ENCODE measurements around the gene ACOXL.
A peak's percentile ranks its signal among the peaks of the same experiment; 100 is the strongest.
"Not testable (repeated sequence)": the region's sequence is repeated elsewhere in the genome, so short reads cannot be mapped to it uniquely, and the experiment has no call there.

The ACOXL gene

DNA sequence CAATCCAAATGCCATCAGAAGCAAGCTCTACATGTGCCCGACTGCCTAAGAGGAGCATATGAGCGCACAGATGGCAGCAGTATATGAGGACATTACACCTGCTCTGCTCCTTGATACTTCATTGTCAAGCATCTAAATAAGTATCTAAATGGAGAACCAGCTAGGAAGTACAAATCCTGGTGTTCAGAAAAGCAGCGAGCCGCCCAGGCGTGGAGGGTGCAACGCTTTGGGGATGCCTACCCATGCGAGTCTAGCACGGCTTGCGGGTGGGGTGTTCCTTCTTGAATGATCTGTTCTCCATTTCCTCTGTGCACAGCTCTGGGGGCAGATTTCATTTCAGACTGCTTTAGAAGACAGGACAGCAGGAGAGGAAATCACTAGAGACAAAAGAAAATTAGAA lies 325.3 kb downstream of the ACOXL start:
- no peak for DNase-seq (ENCODE audit: low read depth in 2 of 2)

DNA sequence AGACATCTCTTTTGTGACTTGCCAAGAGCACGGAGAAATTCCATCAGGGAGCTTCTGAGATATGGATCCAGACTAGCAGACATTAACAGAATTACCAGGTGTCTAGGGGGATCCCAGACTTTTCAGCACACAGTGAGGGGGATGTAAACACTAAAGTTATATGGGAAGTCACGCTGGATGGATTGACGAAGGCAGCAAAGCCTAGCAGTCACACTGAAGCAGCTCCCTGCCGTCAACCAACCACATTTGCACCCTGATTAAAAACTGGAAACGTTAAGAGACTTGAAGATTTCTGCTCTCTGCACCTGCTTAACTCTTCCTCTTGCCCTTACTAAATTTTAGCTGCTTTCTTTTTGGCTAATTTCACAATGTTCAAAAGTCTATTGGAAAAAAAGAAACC lies 325.9 kb downstream of the ACOXL start:
- DNase-seq (ENCODE audit: low read depth in 2 of 2) = no peak

DNA sequence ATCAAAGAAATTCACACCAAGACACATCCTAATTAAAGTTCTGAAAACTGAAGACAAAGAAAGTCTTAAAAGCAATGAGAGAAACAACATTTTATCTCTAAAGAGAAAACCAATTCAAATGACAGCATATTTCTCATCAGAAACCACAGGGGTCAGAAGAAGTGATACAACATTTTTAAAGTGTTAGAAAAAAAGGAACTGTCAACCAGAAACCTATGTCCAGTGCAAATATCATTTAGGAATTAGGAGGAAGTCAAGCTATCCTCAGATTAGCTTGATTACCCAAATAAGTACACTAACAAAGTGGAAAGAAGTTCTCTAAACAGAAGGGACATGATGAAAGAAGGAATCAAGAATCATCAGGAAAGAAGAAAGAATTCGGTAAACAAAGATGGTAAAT lies 328.8 kb downstream of the ACOXL start:
- DNase-seq (ENCODE audit: low read depth in 2 of 2) = no peak

DNA sequence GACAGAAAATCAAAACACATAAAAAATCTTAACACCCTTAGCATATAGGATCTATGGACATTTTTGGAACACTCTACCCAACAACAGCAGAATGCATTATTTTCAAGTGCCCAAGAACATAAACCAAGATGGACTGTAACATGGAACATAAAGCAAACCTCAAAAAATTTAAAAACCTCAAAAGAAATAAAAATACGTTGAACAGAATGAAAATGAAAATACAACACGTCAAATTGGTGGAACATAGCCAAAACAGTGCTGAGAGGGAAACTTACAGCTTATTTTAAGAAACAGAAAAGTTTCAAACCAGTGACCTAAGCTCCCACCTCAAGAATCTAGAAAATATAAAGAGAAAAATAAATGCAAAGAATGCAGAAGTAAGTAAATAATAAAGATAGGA lies 330.0 kb downstream of the ACOXL start:
- DNase-seq (ENCODE audit: low read depth in 2 of 2) = no peak

DNA sequence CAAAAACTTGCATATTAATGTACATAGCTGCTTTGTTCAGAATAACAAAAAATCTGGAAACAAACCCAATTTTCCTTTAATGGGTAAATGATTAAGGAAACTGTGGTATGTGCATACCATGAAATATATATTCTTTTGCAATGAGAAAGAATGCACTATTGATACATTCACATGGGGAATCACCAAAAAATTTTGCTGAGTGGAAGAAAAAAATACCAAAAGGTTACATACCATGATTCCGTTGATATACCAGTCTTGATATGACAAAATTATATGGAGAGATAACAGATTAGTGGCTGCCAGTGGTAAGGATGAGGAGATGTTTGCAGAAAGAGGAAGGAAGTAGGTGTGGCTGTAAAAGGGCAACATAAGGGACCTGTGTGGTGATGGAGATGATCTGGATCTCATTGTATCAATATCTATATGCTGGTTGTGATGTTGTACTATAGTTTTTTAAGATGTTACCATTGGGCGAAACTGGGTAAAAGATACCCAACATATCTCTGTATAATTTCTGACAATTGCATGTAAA lies 333.8 kb downstream of the ACOXL start:
- DNase-seq (ENCODE audit: low read depth in 2 of 2) = no peak

DNA sequence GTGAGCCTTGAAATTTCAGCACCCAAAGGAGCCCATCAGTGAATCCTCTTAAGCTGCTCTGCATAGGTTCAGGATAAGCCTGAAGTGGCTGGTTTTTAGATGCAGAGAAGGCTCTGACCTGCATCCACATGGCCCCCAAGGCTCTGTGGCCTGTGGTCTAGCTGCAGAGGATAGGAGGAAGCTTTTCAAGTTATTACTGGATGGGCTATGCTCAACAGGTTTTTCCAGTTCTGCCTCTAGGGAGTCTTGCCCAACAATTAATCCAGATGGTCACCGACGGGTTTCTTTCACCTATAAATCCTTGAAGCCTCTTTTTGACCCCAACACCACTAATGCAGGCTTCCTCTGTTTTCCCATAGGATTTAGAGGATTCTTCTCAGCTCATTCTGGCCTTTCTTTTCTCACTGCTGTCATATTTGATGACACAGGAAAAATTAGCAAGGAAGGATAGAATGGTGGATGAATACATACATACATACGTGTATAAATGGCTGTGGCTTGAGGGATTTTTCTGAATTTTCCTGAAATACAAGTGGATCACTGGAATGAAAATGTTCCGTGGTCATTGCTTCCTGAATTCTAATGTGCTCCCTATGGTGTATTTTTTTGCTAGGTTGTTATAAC lies 336.2 kb downstream of the ACOXL start:
- DNase-seq (ENCODE audit: low read depth in 2 of 2) = no peak

DNA sequence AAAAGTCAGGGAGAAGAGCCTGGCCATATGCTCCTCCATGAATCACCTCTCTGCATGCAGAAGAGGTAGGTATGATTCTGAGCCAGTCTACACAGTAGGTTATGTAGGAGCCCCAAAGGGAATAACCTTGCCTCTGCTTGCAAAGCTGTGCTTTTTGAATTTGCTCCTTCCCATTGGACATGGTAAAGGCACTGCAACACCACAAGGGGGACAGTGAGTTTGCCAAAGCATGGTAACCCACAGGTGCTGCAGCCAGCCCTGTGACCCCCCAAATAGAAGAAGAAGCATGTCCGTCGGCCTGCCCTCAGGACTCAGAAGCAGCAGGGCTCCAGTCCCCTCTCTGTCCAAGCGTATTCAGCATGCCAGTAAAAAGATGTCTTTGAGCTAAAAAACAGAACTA lies 337.3 kb downstream of the ACOXL start:
- DNase-seq (ENCODE audit: low read depth in 2 of 2) = no peak

DNA sequence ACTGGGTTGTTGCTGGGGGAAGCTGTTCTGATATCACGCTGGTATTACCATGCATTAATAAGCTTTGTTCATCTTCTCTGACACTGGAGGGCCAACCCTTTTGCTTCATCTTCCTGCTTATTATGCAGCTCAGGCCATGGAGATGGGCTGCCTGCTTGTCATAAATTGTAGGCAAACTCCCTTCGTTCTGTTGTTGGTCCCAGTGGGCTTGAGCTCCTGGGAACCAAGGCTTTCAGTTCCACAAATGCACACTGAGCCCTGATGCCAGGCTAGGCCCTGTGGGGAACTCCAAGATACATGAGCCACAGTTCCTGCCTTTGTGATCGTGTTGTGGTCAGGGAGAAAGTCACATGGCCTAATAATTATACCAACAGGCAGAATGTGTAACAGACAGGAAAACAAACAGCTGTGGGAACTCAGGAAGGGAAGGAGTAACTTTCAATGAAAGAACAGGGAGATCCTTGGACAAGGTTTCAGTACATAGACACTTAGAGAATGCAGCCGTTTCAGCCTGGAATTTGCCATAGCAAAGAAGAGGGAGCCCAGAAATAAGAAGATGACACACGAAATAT lies 339.3 kb downstream of the ACOXL start:
- DNase-seq (ENCODE audit: low read depth in 2 of 2) = no peak

DNA sequence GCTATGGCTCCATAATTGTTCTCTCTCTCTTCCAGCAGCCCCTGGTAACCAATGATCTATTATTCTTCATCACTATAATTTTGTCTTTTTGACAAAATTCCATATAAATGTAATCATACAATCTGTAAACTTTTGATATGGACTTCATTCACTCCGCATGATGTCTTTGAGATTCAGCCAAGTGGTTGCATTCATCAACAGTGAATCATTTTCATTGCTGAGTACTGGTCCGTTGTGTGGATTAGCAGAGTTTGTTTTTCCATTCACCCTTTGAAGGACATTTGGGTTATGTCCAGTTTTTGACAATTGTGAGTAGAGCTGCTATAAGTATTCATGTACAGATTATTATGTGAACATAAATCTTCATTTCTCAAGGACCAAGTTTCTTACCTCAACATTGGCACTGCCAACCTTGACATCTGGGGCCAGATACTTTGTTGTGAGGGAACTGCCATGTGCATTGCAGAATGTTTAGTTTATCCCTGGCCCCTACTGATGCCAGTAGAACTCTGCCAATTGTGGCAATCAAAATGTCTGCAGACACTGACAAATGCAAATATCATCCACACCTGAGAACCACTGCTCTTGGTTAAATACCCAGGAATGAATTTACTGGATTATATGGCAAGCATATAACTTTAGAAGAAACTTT lies 340.0 kb downstream of the ACOXL start:
- DNase-seq (ENCODE audit: low read depth in 2 of 2) = no peak

DNA sequence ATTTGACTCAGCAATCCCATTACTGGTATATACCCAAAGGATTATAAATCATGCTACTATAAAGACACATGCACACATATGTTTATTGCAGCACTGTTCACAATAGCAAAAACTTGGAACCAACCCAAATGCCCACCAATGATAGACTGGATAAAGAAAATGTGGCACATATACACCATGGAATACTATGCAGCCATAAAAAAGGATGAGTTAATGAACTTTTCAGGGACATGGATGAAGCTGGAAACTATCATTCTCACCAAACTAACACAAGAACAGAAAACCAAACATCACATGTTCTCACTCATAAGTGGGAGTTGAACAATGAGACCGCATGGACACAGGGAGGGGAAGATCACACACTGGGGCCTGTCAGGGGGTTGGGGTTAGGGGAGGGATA lies 350.3 kb downstream of the ACOXL start:
- not testable (repeated sequence) for DNase-seq (ENCODE audit: low read depth in 2 of 2)

DNA sequence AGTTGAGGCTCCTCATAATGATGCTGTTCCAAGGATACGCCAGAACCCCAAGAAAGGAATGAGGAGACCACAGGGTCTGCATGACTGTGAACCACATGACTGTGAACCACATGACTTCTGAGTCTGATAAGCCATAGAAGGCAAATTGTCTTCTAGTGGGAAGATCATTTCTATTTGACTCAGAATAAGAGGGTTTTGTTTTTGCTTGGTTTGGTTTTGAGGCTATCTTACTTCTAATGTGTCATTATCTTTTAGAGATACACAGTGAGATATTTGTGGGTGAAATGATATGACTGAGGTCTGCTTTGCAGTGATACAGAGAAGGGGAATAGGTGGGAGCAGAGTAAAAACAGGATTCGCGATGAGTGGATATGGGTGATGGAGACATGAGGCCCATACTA lies 359.4 kb downstream of the ACOXL start:
- DNase-seq (ENCODE audit: low read depth in 2 of 2) = no peak

DNA sequence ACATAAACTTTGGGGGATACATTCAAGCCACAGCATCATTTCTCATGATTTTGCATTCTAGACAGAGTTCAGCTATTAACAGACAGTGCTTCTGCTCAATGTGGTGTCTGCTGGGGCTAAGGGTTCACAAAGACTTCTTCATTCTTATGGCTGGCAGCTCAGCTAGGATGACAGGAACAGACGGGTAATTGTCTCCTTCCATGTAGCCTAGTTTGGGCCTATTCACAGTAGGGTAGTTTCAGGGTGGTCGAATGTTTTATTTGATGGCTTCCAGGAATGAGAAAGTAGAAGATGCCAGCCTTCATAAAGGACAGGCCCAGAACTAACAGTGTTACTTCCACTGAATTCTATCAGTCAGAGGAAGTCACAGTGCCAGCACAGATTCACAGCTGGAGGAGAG lies 362.3 kb downstream of the ACOXL start:
- DNase-seq (ENCODE audit: low read depth in 2 of 2) = no peak

DNA sequence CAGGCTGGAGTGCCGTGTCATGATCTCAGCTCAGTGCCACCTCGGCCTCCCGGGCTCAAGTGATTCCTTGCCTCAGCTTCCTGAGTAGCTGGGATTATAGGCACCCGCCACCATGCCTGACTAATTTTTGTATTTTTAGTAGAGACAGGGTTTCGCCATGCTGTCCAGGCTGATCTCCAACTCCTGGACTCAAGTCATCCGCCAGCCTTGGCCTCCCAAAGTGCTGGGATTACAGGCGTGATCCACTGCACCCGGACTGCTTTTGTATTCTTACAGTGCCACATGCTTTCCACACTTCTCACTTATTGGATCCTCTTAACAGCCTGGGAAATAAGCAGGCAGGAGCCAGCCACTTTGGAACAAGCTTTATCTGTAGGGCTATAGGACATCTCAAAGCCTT lies 363.1 kb downstream of the ACOXL start:
- DNase-seq (ENCODE audit: low read depth in 2 of 2) = no peak

DNA sequence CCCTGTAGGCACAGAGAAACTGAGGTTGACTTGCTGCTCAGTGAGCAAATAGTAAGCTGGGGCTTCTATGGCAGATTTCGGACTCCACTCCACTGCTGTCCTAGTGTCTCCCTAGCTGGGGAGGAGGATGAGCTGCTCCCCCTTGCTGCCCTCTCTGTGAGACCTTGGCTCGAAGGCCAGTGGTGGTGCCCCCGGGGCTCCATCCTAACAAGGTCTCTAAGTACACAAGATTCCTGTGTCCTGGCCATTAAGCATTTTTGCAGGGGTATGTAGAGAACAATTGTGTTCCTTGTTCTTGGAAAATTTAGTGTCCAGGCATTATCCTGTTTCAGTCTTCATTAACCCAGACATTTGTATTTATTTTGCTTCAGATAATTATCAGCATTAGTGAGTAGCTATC lies 367.0 kb downstream of the ACOXL start:
- DNase-seq (ENCODE audit: low read depth in 2 of 2) = no peak

DNA sequence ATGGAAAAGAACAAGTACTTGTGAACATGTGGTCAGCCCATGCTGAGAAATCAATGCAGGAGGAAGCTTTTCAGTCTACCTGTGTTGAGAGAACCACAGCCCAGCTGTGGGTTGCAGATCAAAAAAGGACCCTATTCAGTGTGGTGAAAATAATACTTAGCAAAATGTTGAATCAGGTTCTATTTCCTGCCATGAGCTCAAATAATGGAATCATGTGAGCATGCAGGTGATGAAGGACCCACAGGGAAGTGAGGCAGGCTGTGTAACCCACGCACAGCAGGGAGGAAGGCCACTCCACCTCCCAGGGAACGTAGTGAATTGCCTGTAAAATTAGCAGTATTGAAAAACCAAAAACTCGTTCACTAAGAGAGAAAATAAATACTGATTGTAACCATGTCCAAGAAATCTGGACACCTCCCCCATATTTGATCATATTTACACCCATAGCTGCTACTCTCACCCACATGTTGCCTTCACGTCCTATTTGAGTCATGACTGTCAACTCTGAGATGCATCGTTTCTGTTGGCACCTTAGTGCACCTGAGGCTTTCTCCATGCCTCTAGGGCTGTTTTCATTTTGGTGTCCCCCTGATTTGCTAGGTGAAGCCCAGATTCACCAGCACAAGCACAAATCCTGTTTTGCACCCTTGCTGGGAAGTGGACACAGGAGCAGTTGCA lies 367.9 kb downstream of the ACOXL start:
- no peak for DNase-seq (ENCODE audit: low read depth in 2 of 2)

DNA sequence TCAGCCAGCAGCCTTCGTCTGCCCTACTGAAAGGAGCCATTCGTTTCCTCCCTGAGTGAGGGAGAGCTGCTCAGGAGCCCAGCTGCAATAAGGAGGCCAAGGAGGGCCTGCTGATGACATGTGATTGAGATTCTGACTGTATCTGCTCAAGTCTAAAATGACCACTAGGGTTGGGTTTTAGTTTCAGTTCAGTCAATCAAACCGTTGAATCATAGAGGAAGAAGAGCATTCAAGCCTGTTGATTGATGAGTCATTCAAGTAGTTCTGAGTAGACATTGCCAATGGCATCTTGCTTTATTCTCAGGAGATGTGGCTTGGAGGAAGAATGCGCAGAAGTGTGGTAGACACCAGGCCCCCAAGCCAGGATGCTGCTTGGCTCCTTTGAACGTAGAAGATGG lies 368.4 kb downstream of the ACOXL start:
- no peak for DNase-seq (ENCODE audit: low read depth in 2 of 2)

DNA sequence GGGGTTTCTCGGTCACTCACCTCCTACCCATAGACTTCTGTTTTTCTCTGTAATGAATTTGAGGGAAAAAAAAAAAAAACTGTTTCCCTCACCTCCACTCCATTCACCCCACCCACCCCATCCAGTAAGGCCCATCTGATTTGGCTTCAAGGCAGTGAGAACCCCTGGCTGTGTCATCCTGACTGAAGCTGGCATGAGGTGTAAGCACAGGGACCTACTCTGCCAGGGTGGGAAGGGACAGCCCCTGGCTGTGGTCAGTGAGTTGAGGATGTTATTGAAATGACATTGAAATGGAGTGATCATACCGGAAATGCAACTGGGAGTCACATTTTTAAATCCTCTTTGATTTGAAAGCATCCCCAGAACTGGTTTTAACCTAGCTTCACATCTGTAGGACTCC lies 369.2 kb downstream of the ACOXL start:
- DNase-seq (ENCODE audit: low read depth in 2 of 2) = peak in 1 of 2 donors; percentile 14

DNA sequence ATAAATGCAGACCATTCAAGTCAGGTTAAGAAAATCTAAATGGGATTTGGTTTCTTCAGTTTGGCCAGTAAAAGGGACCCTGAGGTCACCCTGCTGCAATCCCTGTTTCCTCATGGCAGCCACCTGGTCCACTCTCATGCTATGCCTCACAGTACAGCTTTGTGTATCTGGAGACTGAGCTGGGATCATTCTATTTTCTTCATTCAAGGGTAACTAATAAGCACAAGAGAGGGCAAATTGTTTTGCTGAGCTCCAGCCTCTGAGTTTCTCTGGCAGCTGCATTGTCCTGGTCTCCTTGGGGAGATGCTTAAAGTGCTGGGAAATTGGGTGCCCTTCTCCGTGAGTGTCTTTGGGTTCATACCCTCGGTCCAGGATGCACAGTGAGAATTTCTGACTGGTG lies 369.8 kb downstream of the ACOXL start:
- no peak for DNase-seq (ENCODE audit: low read depth in 2 of 2)

DNA sequence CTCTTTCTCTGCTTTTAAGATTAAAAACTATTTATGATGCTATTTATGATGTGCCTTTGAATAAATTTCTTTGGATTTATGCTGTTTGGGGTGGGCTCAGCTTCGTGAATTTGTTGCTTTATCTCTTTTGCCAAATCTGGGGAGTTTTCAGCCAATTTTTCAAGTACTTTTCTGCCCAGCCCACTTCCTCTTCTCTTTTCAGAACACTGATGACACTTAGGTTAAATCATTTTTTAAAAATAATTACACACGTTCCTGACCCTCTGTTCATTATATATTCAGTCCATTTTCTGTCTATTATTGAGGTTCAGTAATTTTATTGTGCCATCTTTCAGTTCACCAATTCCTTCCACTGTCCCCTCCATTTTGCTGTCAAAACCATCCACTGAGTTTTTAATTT lies 373.6 kb downstream of the ACOXL start:
- DNase-seq (ENCODE audit: low read depth in 2 of 2) = no peak

DNA sequence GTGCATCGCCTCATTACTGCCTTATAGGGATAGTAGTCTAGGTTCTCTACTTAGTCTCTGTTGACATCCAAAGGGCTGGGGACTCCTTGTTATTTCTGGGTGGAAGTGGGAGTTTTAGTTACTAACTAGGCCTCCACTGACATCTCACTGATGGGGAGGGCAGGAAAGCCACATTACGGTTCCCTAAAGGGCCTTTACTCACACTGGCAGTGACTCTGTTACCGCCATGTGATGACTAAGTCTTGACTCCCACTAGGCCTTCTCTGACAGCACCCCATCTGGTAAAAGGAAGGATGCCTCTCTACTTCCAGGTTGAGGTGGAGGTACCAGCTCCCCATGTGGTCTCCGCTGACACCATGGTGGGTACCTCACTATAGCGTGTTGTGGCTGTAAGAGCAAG lies 374.3 kb downstream of the ACOXL start:
- DNase-seq (ENCODE audit: low read depth in 2 of 2) = no peak

DNA sequence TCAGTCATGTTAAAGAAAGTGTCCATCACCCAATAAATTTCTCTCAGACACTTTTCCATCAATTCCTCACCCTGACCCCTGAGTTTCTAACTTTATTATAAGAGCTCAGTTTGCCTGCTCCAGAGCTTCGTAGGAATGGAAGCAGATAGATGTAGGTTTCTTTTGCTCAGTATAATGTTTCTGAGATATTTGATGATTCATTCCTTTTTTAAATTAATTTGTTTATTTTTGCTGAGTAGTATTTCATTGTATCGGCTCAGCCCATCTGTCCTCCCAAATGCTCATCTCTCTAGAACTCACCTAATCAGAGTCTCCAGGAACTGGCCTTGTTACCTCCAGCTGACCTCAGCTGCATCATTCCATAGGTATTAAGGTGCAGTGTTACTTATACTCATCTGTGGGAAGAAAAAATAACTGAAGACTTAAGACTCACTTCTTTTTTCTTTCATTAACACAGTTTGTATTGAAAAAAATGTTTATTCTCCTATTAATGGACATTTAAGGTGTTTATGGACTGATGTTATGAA lies 376.4 kb downstream of the ACOXL start:
- no peak for DNase-seq (ENCODE audit: low read depth in 2 of 2)

DNA sequence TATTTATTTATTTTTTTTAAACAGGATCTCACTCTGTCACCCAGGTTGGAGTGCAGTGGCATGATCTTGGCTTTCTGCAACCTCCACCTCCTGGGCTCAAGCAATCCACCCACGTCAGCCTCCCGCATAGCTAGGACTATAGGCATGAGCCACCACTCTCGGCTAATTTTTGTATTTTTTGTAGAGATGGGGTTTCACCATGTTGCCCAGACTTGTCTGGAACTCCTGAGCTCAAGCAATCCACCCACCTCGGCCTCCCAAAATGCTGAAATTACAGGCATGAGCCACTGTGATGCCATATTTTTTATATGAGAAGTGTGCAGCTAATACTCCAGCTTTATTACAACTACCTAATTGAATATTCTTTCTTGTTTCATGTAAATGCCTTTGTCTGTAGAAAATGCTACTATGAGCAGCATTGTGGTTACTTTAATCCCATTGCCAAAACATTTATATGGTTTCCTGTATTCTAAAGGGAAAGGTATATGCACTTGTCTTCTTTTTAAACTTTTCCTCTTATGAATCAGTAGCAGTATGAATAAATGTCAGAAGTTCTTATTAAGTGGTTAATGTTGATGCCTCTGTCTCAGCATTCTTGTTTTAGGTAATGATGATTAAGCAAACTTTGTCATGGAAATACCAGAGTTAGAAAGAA lies 378.9 kb downstream of the ACOXL start:
- DNase-seq (ENCODE audit: low read depth in 2 of 2) = peak in 1 of 2 donors; percentile 24

Measured in stimulated activated CD4-positive, alpha-beta T cell treated with anti-CD3 and anti-CD28 coated beads, Interleukin-4, amount 100 ng/mL, for 48 hours (primary cell).